Breast epithelium (tissue), 3 donors: ENCODE data around the gene ARR3.
"Not testable (repeated sequence)": the region's sequence is repeated elsewhere in the genome, so short reads cannot be mapped to it uniquely, and the experiment has no call there.

ENCODE experiments used
- POLR2AphosphoS5 ChIP-seq, 3 donors: sonication (generic); formaldehyde crosslinking; IDR thresholded peaks; one replicate each; pipeline ENCODE4 v1.6.1; 2017; ENCODE audit warnings: antibody characterized with exemption in 3 of 3
- TF ChIP-seq, protein P1 (sequence below), 3 donors: fragments of 450-650 bp; IDR thresholded peaks; one replicate each; pipeline ENCODE4 v1.5.1; 2016 to 2017; ENCODE audit warnings: antibody characterized with exemption in 3 of 3, mild to moderate bottlenecking in 3 of 3, moderate library complexity in 3 of 3

DNA sequence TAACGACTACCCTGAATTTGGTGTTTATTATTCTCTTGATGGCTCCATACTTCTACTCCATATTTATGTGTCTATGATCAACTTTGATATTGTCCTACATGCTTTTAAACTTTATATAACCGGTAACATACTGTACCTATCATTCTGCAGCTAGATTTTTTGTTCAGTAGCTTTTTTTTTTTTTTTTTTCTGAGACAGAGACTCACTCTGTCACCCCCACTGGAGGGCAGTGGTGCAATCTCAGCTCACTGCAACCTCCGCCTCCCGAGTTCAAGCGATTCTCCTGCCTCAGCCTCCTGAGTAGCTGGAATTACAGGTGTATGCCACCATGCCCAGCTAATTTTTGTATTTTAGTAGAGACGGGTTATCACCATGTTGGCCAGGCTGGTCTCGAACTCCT lies 5.9 kb downstream of the ARR3 start:
- TF ChIP-seq, protein P1, sequence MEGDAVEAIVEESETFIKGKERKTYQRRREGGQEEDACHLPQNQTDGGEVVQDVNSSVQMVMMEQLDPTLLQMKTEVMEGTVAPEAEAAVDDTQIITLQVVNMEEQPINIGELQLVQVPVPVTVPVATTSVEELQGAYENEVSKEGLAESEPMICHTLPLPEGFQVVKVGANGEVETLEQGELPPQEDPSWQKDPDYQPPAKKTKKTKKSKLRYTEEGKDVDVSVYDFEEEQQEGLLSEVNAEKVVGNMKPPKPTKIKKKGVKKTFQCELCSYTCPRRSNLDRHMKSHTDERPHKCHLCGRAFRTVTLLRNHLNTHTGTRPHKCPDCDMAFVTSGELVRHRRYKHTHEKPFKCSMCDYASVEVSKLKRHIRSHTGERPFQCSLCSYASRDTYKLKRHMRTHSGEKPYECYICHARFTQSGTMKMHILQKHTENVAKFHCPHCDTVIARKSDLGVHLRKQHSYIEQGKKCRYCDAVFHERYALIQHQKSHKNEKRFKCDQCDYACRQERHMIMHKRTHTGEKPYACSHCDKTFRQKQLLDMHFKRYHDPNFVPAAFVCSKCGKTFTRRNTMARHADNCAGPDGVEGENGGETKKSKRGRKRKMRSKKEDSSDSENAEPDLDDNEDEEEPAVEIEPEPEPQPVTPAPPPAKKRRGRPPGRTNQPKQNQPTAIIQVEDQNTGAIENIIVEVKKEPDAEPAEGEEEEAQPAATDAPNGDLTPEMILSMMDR (IDR thresholded peaks at IDR 0.05): not testable (repeated sequence)
- not testable (repeated sequence) for TF ChIP-seq POLR2AphosphoS5 (IDR thresholded peaks at IDR 0.05)
